HL-60/S4 treated with phorbol 12-myristate 13-acetate at 8.2 ng/mL for 4 days and 3 days (cell line): ENCODE measurements around the gene MYOZ3.

Experiments used
- in situ Hi-C: fragments of 300-500 bp; cut with MboI; formaldehyde crosslinking; loops from 2 replicates; pipeline ENCODE4 v1.15.0; 2022; ENCODE audit warnings: low sequenced_read_pairs

Gene MYOZ3

GRCh38 chr5:150626853-150627276 is 34.2 kb upstream of the MYOZ3 start:
- in situ Hi-C loops = no loop called here

DNA sequence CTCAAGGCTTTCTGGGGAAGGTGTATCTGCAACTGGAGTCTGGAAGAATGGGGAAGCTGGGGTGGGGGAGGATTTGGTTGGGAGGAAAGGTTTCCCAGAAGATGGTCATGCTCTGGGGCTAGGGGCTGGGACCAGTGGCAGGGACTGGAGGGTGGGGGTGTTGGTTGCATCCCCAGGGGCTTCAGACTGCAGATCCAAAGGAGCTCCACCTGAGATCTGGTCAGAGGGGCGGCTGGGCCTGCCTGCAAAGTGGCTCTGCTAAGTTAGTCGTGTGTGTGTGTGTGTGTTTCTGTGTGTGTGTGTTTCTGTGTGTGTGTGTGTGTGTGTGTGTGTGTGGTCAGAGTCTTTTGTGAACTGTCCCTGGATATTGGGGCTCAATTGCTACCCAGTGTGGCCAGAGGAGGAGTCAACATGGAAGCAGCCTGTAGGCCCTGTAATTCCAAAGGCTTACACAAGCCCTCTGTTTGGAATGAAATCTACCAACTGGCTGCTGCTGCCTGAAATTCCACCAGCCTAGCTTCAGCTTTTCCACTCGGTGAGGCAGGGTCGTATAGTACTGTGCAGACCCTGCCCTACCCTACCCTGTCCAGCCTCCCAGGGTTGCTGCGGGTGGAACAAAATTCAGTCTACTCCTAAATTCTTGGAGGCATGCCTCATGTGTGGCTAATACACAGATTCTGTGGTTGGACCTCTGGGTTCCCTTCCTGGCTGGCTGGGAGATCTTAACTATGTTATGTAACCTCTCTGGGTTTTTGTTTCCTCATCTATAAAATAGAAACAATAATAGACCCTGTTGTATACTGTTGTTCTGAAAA is 33.1 kb upstream of the MYOZ3 start:
- in situ Hi-C loops = no loop called here

- in situ Hi-C loops = no loop called here
Observed at GRCh38 chr5:150628936-150629485, 32.0 kb upstream of the MYOZ3 start.

DNA sequence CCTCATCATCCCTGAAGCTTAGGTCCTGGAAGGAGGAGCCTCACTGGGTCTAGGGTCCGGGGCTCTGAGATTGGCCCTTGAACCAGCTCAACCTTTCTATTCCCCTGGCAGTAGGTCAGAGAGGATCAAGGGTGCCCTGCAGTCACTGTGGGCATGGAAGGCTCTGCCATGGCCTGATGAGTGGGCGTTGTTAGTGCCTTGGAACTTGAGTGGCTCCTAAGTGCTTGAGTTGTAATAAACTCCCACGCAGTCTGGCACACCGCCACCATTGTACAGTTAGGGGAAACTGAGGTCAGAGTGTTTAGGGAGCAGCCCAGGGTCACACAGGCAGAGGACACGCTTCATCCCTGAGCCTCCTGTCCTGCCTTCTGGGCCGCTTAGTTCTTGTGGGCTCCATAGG is 31.0 kb upstream of the MYOZ3 start:
- in situ Hi-C loops = no loop called here

GRCh38 chr5:150630461-150631325 is 30.4 kb upstream of the MYOZ3 start:
- in situ Hi-C loops = no loop called here

GRCh38 chr5:150631326-150631701 is 29.7 kb upstream of the MYOZ3 start:
- in situ Hi-C loops = no loop called here

- in situ Hi-C loops = no loop called here
Observed at GRCh38 chr5:150632305-150633160, 28.5 kb upstream of the MYOZ3 start.

DNA sequence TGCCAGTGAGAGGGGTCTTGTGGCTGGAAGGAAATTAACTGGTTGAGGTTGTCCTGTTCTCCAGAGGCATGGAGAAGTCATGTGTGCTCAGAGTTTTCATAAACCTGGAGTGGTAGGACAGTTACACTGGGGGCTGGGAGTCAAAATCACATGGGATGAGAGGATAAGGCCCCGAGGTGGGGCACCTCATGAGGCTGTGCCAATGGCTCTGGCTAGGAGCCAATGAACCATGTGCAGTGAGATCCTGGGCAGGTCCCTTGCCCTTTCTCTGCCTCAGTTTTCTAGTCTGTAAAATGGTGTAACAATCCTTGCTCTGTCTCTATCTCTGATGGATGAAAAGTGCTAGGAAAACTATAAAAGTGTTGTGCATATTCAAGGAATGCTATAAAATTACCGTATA is 27.6 kb upstream of the MYOZ3 start:
- in situ Hi-C loops = no loop called here

- in situ Hi-C loops = no loop called here
Observed at GRCh38 chr5:150636391-150637244, 24.4 kb upstream of the MYOZ3 start.

GRCh38 chr5:150637245-150638052 is 23.6 kb upstream of the MYOZ3 start:
- in situ Hi-C loops = no loop called here

DNA sequence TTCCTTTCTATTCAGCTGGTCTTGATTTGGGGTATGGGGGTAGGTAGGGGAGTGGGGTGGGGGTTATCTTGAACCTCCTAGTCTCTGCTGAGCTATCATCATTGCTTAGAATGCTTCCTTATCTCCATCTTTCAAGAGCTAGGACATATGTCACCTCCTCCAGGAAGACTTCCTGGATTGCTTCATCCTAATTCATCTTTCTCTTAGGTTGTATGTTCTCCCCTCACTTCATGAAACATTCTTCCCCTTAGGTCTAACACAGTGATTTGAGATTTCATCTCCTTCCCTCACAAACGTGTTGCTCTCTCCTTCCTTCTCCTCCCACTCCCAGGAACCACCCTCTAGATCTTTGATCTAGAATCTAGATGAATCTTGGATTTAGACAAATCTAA is 23.0 kb upstream of the MYOZ3 start:
- in situ Hi-C loops = no loop called here

DNA sequence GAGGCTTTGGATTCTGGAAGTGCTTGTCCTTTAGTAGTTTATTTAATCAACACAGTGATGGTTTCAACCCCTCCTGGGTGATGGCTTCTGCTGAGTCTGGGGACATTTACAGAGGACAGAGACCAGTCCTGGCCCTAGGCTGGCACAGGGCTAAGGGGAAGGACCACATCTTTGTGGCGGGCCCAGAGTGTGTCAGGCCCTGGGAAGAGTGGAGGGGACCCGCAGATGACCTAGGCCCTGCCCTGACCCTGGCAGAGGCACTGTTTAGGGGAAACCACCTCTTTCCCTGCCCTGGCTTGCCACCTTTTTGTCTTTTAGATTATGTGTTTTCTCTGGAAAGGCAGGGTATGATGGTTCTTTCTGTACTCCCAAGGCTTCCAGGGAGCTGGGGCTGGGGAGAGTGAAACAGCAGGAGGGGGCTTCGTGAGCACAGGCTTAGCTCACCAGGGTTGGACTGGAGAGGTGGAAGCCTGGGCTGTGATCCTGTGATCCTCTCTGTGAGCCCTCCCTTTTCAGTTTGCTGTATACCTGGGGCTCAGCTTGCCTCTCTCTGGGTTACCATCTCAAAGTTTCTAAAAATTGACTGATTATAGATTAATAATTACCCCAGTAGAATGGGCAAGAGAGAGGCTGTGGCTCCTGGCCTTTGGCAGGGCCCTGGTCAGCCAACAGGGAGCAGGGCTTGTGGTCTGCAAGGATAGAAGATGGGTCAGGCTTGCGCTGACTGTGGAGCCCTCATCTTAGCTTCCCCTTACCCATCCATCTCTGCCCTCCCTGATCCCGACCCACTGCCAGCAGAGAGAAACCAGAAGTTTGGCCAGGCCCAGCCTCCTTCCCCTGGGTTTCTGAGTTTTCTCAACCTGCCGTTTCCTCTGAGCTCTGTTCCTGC is 22.3 kb upstream of the MYOZ3 start:
- in situ Hi-C loops = no loop called here

- in situ Hi-C loops = no loop called here
Observed at GRCh38 chr5:150639377-150639692, 21.7 kb upstream of the MYOZ3 start.

DNA sequence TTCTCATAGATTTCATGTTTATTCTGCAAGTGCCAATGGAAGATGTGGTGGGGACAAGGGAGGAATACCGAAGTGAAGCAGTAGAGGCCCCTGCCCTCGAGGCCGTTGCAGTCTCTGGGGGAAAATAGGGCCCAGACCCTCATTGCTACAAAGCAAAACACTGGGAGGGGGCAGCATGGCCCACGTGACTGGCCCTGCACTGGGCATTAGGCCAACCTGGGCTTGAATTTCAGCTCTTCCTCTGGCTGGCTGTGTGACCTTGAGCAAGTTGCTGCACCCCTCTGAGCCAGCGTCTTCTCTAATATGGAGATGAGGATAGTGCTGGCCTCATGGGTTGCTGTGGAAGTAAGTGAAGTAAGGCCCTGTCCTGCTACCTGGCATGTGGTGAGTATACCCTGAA is 21.3 kb upstream of the MYOZ3 start:
- in situ Hi-C loops = no loop called here

GRCh38 chr5:150640311-150641005 is 20.6 kb upstream of the MYOZ3 start, which contains the start of gene SYNPO:
Gene SYNPO (plus strand): TSS chr5:150640660. CDS start chr5:150648276, 7,616 bp downstream.
- in situ Hi-C loops = no loop called here

GRCh38 chr5:150641006-150641570 is 20.0 kb upstream of the MYOZ3 start:
- in situ Hi-C loops = no loop called here
